NT2/D1 (cell line): ENCODE measurements around the gene TENM4.

Experiments used
- SUZ12 ChIP-seq: IDR thresholded peaks from 2 replicates; pipeline ENCODE4 v1.6.1; 2011; ENCODE audit not compliant: insufficient read length, insufficient read depth; ENCODE audit errors: extremely low read depth
- ZNF274 ChIP-seq: IDR thresholded peaks from 2 replicates; pipeline ENCODE4 v1.6.1; 2011; ENCODE audit warnings: mild to moderate bottlenecking, low read depth, low read length

- TF ChIP-seq SUZ12: no peak
- TF ChIP-seq ZNF274: no peak
Observed at GRCh38 chr11:78651136-78651775, 789.6 kb downstream of the TENM4 start.
